T-helper 9 cell (primary cell): ENCODE data around the gene PPP3CA.

Experiments
- DNase-seq: peaks from one replicate; pipeline ENCODE4 v3.0.0-alpha.2; 2020

Gene PPP3CA

DNA sequence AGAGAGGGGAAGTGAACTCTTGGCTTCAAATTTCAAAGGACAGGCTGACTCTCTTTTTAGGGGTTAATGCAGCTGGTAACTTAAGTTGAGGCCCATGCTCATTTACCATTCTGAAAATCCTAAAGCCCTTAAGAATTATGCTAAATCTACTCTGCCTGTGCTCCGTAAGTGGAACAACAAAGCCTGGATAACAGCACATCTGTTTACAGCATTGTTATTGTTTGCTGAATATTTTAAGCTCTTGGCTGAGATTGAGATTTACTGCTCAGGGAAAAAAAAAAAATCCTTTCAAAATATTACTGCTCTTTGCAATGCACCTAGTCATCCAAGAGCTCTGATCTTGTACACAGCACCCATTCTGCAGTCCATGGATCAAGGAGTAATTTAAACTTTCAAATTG lies 17.7 kb downstream of the PPP3CA start:
- no peak for DNase-seq

- DNase-seq, result no peak
Observed at GRCh38 chr4:101328063-101328602, 19.2 kb downstream of the PPP3CA start.

GRCh38 chr4:101326576-101326975 lies 20.8 kb downstream of the PPP3CA start:
- no peak for DNase-seq

DNA sequence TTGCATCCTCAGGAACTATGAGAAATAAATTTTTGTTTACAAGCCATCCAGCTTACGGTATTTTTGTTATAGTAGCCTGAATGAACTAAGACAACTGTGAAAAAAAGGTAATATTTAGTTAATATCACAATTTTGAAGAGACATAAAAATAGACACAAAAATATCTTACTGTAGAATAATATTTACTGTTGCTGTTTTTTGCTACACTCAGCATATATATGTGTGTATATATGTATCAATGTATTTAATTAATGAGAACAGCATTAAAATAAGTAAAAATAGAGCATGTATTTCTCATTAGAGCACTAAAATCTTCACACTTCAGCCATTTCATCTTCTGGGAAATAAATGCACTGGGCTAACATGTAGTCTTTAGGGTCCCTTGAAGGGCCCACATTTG lies 24.6 kb downstream of the PPP3CA start:
- DNase-seq, result no peak

- no peak for DNase-seq
Observed at GRCh38 chr4:101321481-101322042, 25.8 kb downstream of the PPP3CA start.

DNA sequence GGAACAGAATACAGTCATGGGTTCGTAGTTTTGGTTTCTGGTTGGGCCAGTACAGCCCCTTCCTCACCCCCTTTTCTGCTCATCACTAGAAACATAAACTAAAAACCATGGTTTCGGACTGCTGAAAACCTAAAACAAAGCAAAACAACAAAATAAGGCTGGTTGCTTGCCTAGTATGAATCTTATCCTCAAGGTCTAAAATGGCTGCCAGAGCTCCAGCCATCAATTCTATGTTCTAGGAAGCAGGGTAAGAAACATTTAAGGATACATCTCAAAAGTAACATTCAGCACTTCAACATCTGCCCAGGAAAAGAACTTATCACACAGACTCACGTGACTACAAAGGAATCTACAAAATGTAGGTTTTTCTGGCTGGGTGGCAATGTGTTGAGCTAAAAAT lies 31.5 kb downstream of the PPP3CA start:
- DNase-seq, result no peak

DNA sequence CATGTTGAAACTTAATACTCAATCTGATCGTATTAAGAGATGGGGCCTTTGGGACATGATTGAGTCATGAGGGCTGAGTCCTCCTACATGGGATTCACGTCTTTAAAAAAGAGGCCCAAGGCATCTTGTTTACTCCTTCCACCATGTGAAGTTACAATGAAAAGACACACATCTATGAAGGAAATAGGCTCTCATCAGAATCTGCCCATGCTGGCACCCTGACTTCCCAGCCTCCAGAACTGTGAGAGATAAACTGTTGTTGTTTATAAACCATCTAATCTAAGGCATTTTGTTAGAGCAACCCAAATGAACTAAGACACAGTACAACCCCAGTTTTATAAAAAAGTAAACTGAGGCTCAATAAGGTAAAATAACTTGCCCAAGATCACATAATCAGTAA lies 32.3 kb downstream of the PPP3CA start:
- DNase-seq, result no peak

- no peak for DNase-seq
Observed at GRCh38 chr4:101309925-101310324, 37.4 kb downstream of the PPP3CA start.

- no peak for DNase-seq
Observed at GRCh38 chr4:101307899-101308298, 39.4 kb downstream of the PPP3CA start.

- no peak for DNase-seq
Observed at GRCh38 chr4:101306764-101307615, 40.3 kb downstream of the PPP3CA start.

- no peak for DNase-seq
Observed at GRCh38 chr4:101306225-101306624, 41.1 kb downstream of the PPP3CA start.

DNA sequence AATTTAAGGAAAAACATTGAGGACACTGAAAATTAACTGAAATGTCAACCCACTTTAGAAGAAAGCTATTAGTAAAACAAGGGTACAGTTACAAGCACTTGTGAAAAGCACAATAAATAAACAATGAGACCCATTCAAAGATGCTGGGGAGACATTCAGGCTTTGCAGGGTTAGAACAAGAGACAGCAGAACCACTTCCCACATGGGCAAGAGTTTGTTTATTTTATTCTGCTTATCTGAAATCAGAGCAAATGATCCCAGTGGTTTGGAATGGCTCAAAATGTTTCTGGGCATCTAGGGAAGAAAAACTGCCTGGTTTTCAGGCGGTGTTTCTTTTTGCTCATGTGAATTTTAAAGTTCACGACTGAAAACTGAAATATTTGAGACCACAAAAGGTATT lies 42.4 kb downstream of the PPP3CA start:
- no peak for DNase-seq

DNA sequence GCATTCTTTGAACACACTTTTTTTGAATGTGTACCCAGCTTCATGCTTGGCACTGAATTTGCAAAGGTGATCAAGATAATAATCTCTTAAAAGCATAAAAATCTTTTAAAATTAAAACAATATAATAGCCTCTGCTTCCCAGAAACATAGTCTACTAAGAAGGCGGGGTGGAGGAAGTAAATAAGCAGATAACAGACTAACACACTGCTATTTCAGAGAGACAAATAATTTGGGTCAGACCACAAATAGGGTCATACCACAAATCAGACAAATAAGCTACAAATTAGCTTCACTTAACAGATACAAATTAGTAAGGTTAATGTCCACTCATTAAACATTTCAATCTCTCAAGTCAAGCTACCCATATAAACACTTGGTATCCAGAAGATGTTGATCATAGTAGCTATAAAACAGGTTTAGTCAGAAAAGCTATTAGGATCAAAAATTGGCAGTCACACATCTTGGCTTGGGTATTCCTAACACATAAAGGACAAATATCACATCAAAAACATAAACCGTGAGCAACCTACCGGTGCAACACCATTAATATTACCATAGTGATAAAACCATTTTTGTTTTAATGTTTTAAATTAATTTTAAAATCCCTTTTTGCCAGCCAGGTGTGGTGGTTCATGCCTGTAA lies 47.3 kb downstream of the PPP3CA start:
- no peak for DNase-seq

- no peak for DNase-seq
Observed at GRCh38 chr4:101299021-101299420, 48.3 kb downstream of the PPP3CA start.

GRCh38 chr4:101295691-101296090 lies 51.6 kb downstream of the PPP3CA start:
- DNase-seq, result no peak

DNA sequence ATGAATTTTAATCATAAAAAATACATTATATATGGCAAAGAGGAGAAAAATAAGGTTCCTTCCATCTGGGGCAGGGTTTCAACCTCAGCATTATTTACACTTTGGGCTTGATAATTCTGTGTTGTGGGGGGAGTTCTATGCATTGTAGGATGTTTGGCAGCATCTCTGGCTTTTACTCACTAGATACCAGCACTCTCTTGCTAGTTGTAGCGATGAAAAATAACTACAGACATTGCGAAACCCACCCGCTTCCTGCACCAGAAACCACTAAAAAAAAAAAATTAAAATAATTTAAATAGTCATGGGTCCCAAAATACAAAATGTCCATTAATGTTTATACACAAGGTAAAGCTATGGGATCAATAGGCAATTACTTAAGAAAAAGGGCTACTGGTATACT lies 52.7 kb downstream of the PPP3CA start:
- DNase-seq, result no peak

DNA sequence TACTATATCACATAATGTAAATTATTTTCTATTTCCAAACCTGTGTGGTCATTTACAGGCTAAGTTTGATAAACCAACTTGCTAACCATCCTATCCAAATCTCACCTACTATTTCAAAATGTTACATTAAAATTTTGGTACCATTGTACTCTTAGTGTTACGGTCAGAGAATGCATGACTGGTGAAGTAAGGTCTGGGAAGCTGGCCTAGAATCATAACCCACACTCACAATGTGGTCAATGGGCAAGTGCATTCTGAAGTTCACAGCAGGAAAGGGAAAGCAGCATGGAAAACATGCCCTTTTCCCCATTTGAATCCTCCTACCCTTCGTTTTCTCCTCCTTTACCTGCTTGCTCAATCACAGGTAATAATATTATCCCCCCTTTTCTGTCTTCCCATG lies 54.4 kb downstream of the PPP3CA start:
- no peak for DNase-seq

DNA sequence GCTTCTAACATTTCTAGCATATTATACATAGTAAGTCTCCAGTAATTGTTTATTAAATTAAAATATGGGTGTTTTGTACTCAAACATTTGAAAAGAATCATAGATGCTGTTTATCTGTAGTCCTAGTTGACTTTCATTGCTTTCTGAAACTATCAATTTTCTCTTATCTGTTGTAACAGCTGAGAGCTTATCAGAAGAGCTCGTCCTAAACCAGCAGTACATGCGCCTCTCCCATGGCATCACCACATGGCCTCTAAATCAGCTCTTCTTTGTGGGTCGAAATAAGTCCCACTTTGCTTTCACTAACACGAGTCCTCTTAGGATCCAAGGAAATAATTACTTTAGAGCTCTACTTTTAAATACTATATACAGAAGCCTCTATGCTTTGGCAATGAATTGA lies 55.1 kb downstream of the PPP3CA start:
- DNase-seq, result no peak

- DNase-seq, result no peak
Observed at GRCh38 chr4:101291198-101291597, 56.1 kb downstream of the PPP3CA start.

DNA sequence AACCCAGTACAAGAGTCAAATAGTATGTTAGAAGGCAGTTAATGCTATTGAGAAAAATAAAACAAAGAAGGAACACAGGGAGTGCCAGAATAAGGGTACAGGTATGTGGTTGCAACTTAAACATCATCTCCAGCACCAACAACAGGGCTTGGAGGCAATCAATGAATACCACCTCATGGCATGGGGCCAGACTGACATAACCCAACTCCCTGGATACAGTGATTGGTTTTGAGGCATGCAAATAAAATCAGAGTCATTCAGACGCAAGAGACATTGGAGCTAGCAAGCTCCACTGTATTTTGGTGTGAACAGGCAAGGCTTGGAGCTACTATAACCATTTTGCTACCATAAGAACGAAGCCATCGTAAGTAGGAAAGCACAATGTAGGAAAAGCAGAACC lies 56.7 kb downstream of the PPP3CA start:
- no peak for DNase-seq

- no peak for DNase-seq
Observed at GRCh38 chr4:101289306-101289705, 58.0 kb downstream of the PPP3CA start.

DNA sequence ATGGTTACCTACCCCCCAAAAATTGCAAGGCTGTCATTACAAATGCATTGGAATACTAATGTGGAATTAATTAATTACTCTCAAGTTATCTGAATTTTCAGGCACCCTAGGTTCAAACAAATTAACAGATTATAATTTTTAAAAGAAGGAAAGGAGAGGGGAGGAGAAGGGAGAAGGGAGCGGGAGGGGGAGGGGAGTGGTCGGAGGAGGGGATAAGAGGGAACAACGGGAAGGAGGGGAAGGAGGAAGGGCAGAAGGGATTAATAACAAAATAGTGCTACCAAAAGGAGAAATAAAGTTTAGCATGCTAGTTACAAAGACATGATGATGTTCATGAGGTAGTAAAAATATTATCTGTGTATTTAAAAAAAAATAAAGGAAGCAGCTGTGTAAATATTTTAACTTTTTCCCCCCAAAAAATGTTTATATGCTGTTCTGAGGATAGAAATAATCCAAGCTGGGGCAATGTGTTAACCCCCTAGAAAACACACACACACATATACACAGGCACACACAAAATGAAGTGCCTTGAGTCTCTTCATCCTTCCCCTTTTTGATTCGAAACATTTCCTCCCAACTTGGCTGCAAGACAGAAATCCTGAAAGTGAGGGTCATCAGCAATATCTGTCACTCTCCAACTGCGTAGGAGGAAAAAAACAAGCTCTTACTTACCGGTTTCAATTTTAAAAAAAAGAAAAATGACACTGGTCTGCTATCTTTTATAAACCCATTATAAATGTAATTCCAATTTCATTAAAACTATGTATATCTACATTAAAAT lies 58.8 kb downstream of the PPP3CA start:
- no peak for DNase-seq

DNA sequence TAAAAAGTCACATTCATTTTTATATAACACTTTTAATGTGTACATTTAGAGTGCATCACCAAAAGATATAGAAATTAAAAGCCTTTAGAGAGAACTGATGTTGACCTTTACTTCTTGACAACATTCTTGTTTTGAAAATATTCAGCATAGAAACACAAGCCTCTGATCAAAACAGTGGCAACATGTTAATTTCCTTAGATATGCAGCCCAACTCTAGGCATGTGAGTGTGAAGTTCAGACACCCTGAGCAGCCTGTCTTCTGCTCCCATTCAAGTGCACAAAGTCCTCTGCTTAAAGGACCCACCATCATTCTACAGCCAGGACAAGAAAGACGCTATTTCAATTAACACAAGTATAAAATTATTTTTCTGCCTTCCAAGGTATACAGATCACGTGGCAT lies 60.0 kb downstream of the PPP3CA start:
- DNase-seq, result no peak
